RWPE2 (cell line): Measurements from ENCODE around the gene ARPC3.
A peak's percentile ranks its signal among the peaks of the same experiment; 100 is the strongest.
"Not testable (repeated sequence)": the region's sequence is repeated elsewhere in the genome, so short reads cannot be mapped to it uniquely, and the experiment has no call there.

Experiments
- ATAC-seq: fragments of 200-7000 bp; cut with Tn5 transposase; 3 replicates; pipeline ENCODE4 v1.9.1; 2021; ENCODE audit warnings: low read depth
- DNase-seq: peaks from one replicate; pipeline ENCODE4 v3.0.0-alpha.2; 2020; ENCODE audit warnings: low spot score
- H3K27ac ChIP-seq: fragments of 450-650 bp; 2 replicates; pipeline ENCODE4 v1.5.1; 2017; ENCODE audit warnings: mild to moderate bottlenecking; ENCODE audit not compliant: poor library complexity, severe bottlenecking
- H3K27me3 ChIP-seq: fragments of 250-450 bp; sonication (Bioruptor Pico); 2 replicates; pipeline ENCODE4 v1.5.1; 2021; ENCODE audit warnings: mild to moderate bottlenecking, moderate library complexity; ENCODE audit not compliant: insufficient read depth, poor library complexity, severe bottlenecking
- H3K36me3 ChIP-seq: fragments of 250-450 bp; sonication (Bioruptor Pico); 2 replicates; pipeline ENCODE4 v1.5.1; 2020; ENCODE audit warnings: low read depth, mild to moderate bottlenecking, moderate library complexity
- H3K4me1 ChIP-seq: fragments of 250-450 bp; sonication (Bioruptor Pico); 2 replicates; pipeline ENCODE4 v1.5.1; 2021; ENCODE audit warnings: mild to moderate bottlenecking, moderate library complexity; ENCODE audit not compliant: insufficient read depth, poor library complexity, severe bottlenecking
- H3K4me3 ChIP-seq: fragments of 250-450 bp; sonication (Bioruptor Pico); 2 replicates; pipeline ENCODE4 v1.5.1; 2021; ENCODE audit warnings: mild to moderate bottlenecking, moderate library complexity; ENCODE audit not compliant: severe bottlenecking
- H3K9me3 ChIP-seq: fragments of 250-450 bp; sonication (Bioruptor Pico); 2 replicates; pipeline ENCODE4 v1.5.1; 2021; ENCODE audit warnings: mild to moderate bottlenecking, moderate library complexity; ENCODE audit not compliant: severe bottlenecking
- TF ChIP-seq, protein P1 (sequence below): fragments of 450-650 bp; IDR thresholded peaks from one replicate; pipeline ENCODE4 v1.5.1; 2017; ENCODE audit warnings: mild to moderate bottlenecking, moderate library complexity; ENCODE audit not compliant: poor library complexity, severe bottlenecking

Gene ARPC3

DNA sequence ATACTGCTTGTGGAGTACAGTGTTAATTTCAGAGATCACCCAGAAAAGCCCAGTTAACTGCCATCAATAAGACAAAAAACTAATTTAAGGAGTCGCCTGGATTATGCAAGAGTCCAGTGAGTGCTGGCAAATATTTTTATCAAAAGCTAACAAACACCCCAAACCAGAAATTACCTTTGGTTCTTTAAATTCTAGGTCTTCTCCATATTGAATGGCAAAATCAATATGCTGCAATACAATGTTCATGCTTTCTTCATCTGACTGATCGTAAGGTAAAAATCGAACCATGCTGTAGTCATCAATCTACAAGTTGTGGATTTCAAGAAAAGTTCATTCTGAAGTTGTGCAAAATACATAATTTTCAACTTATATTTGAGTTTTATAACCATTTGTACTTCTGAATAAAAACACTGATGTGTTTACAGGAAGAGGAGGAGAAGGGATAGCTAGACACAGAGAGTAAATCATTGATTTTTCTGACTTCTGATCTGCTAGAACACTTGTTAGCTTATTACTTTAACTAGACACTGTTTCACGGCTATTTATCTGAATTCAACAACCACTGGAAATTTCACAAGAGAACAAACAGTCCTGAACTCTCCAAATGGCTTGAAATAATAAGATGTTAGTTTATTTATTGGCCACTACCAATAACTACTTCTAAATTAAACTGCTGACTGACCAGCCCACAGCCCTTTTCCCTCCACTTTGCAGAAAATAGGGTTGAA lies 3.6 kb upstream of the ARPC3 start:
- TF ChIP-seq, protein P1, sequence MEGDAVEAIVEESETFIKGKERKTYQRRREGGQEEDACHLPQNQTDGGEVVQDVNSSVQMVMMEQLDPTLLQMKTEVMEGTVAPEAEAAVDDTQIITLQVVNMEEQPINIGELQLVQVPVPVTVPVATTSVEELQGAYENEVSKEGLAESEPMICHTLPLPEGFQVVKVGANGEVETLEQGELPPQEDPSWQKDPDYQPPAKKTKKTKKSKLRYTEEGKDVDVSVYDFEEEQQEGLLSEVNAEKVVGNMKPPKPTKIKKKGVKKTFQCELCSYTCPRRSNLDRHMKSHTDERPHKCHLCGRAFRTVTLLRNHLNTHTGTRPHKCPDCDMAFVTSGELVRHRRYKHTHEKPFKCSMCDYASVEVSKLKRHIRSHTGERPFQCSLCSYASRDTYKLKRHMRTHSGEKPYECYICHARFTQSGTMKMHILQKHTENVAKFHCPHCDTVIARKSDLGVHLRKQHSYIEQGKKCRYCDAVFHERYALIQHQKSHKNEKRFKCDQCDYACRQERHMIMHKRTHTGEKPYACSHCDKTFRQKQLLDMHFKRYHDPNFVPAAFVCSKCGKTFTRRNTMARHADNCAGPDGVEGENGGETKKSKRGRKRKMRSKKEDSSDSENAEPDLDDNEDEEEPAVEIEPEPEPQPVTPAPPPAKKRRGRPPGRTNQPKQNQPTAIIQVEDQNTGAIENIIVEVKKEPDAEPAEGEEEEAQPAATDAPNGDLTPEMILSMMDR, result no peak
- Histone ChIP-seq H3K27me3 (no peaks in the 10 kb centered on the region), H3K4me1 (no peaks in the 10 kb centered on the region), H3K9me3 (no peaks in the 10 kb centered on the region), H3K4me3 (no peak overlapping the region), H3K36me3 (peaks cover 47% of the 10 kb centered on the region), H3K27ac (no peak overlapping the region)
- no peak for ATAC-seq
- no peak for DNase-seq

DNA sequence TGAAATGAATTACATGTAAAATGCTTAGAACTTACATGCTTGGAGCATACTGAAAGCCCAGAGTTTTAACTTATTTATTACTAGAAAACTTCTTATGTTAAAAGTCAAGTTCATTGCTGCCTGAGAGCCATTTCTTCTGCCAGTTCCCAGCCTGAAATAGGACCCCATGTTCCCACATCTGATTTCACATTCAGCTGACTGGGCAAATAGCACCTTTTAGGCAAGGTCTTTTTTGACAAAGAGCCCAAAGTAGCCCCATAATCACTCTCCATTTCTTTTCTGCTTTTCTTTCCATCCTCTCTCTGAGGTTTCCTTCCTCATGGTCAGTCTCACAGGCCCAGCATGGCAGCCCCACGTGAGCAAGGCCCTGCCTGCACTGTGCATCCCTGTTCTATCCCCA lies 1.1 kb upstream of the ARPC3 start:
- H3K36me3 ChIP-seq, result peaks cover 43% of the 10 kb centered on the region

DNA sequence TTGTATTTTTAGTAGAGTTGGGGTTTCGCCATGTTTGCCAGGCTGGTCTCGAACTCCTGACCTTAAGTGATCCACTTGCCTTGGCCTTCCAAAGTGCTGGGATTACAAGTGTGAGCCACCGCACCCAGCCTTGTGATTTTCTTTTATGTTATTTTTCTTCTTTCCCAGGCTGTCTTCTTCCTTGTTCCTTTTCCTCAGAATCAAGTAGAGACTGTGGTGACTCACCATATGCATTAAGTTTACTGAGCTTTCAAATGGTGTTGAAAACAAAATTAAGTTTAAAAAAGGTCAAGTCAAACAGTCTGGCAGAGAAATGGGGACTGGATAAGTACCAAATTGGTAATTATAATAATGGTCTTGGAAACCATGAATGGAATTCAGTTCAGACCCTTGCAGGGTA lies 5.7 kb downstream of the ARPC3 start:
- Histone ChIP-seq H3K4me3 (no peak overlapping the region), H3K36me3 (peaks cover 73% of the 10 kb centered on the region), H3K27me3 (no peaks in the 10 kb centered on the region), H3K27ac (no peak overlapping the region), H3K4me1 (no peaks in the 10 kb centered on the region), H3K9me3 (no peaks in the 10 kb centered on the region)
- DNase-seq (no peak), ATAC-seq (no peak)
- TF ChIP-seq, protein P1, result no peak

More for the DNA sequence above, 1.1 kb upstream of the ARPC3 start:
- Histone ChIP-seq H3K4me1 (no peaks in the 10 kb centered on the region), H3K4me3 (no peak overlapping the region), H3K9me3 (no peaks in the 10 kb centered on the region), H3K27ac (no peak overlapping the region), H3K27me3 (no peaks in the 10 kb centered on the region)
- TF ChIP-seq, protein P1, result no peak
- no peak for ATAC-seq
- DNase-seq, result no peak

DNA sequence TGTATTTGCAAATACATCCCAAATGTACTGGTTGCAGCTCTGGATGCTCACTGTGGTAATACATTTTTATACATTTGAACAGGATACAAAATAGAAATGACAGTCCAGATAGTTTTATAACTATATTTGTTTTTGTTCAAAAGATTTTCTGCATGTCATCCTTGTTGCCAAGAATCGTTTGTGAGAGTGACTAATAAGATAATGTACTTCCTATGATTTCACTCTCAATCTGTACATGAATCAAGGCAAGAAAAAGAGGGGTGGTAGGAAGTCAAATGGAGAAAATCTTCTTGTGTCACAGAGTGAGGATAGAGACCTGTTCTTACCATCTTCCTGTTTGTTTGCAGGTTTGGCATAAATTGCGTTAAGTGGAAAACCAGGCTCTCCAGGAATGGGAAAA lies 13.9 kb downstream of the ARPC3 start:
- no peak overlapping the region for H3K4me3 ChIP-seq
- H3K27me3 ChIP-seq, result no peaks in the 10 kb centered on the region
- DNase-seq (no peak), ATAC-seq (no peak)
- H3K4me1 ChIP-seq, result no peaks in the 10 kb centered on the region
- H3K27ac ChIP-seq, result no peak overlapping the region
- peaks cover 63% of the 10 kb centered on the region for H3K36me3 ChIP-seq
- TF ChIP-seq, protein P1, result no peak
- no peaks in the 10 kb centered on the region for H3K9me3 ChIP-seq

DNA sequence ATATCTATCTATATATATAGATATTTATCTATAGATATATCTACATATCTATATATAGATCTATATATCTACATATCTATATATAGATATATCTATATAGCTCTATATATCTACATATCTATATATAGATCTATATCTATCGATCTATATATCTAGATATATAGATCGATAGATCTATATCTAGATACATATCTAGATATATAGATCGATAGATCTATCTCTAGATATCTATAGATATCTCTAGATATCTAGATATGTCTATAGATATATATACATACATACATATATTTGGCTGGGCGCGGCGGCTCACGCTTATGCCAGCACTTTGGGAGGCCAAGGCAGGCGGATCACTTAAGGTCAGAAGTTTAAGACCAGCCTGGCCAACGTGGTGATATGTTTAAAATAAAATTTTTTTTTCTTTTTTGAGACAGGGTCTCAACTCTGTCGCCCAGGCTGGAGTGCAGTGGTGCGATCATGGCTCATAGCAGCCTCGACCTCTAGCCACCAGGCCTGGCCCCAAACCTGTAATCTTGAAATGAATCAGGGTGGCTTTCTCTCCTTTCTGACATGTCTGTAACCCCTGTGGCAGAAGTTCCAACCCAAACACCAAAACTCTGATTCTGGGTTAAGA lies 18.1 kb downstream of the ARPC3 start:
- Histone ChIP-seq H3K27me3 (no peaks in the 10 kb centered on the region), H3K27ac (no peak overlapping the region), H3K9me3 (no peaks in the 10 kb centered on the region), H3K36me3 (peaks cover 30% of the 10 kb centered on the region), H3K4me1 (no peaks in the 10 kb centered on the region), H3K4me3 (peak overlapping the region; percentile 39)
- no peak for ATAC-seq
- no peak for DNase-seq
- TF ChIP-seq, protein P1, result no peak

DNA sequence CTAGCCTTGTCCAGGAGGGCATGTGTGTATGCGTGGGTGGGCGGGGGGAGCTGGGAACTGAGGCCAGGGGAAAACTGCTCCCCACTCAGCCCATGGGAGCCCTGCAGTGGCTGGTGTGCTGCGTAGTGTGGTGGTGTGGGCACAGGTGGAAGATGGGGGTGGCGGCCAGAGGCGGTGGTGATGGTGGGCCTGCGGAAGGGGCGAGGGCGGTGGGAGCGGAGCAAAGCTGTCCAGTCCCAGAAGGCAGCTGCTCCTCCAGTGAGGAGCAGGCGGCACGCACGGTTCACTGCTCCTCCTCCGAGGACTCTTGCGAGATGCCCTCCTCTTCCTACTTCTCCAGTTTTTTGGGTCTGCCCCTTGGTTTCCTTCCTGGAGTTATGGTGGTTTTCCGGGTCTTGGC lies 20.5 kb downstream of the ARPC3 start:
- H3K9me3 ChIP-seq, DNase-seq, H3K4me1 ChIP-seq, H3K27ac ChIP-seq, H3K27me3 ChIP-seq, ATAC-seq, H3K4me3 ChIP-seq, H3K36me3 ChIP-seq: not testable (repeated sequence)
